NT2/D1 (cell line): ENCODE results near the gene POLR2L.

Source experiments
- DNase-seq: peaks from one replicate; pipeline ENCODE4 v3.0.0-alpha.2; 2011; ENCODE audit warnings: low read depth, low spot score
- H3K27me3 ChIP-seq: 2 replicates; pipeline ENCODE4 v1.6.0; 2011; ENCODE audit warnings: mild to moderate bottlenecking; ENCODE audit not compliant: insufficient read length, insufficient read depth
- H3K36me3 ChIP-seq: 2 replicates; pipeline ENCODE4 v1.6.1; 2011; ENCODE audit warnings: mild to moderate bottlenecking, low read length, mixed read lengths; ENCODE audit not compliant: insufficient read depth, insufficient read length
- H3K4me1 ChIP-seq: 2 replicates; pipeline ENCODE4 v1.5.1; 2011; ENCODE audit not compliant: insufficient read depth, insufficient read length
- H3K4me3 ChIP-seq: 2 replicates; pipeline ENCODE4 v1.5.1; 2011; ENCODE audit warnings: low read depth; ENCODE audit not compliant: insufficient read length
- H3K9ac ChIP-seq: 2 replicates; pipeline ENCODE4 v1.6.0; 2011; ENCODE audit warnings: low read depth; ENCODE audit not compliant: insufficient read length
- H3K9me3 ChIP-seq: 2 replicates; pipeline ENCODE4 v1.5.1; 2011; ENCODE audit warnings: mild to moderate bottlenecking, low read length; ENCODE audit not compliant: insufficient read depth
- SUZ12 ChIP-seq: IDR thresholded peaks from 2 replicates; pipeline ENCODE4 v1.6.1; 2011; ENCODE audit not compliant: insufficient read length, insufficient read depth; ENCODE audit errors: extremely low read depth
- YY1 ChIP-seq: IDR thresholded peaks from 2 replicates; pipeline ENCODE4 v1.6.1; 2011; ENCODE audit not compliant: insufficient read length, insufficient read depth
- ZNF274 ChIP-seq: IDR thresholded peaks from 2 replicates; pipeline ENCODE4 v1.6.1; 2011; ENCODE audit warnings: mild to moderate bottlenecking, low read depth, low read length

The POLR2L gene

GRCh38 chr11:863910-864827 lies 21.8 kb upstream of the POLR2L start:
- Histone ChIP-seq H3K27me3 (no peaks in the 10 kb centered on the region), H3K9ac (peak overlapping the region; percentile 85), H3K9me3 (no peaks in the 10 kb centered on the region), H3K4me3 (no peak overlapping the region), H3K36me3 (peaks cover 49% of the 10 kb centered on the region), H3K4me1 (peaks cover 60% of the 10 kb centered on the region)
- DNase-seq, result no peak
- TF ChIP-seq SUZ12 (no peak), ZNF274 (no peak), YY1 (no peak)

GRCh38 chr11:863023-863909 lies 20.9 kb upstream of the POLR2L start:
- no peaks in the 10 kb centered on the region for H3K27me3 ChIP-seq
- H3K4me3 ChIP-seq, result peak overlapping the region; percentile 43
- TF ChIP-seq ZNF274, result no peak
- no peak for TF ChIP-seq SUZ12
- no peak for TF ChIP-seq YY1
- peaks cover 40% of the 10 kb centered on the region for H3K36me3 ChIP-seq
- H3K4me1 ChIP-seq, result peaks cover 62% of the 10 kb centered on the region
- DNase-seq, result no peak
- H3K9ac ChIP-seq, result peak overlapping the region; percentile 85
- no peaks in the 10 kb centered on the region for H3K9me3 ChIP-seq

DNA sequence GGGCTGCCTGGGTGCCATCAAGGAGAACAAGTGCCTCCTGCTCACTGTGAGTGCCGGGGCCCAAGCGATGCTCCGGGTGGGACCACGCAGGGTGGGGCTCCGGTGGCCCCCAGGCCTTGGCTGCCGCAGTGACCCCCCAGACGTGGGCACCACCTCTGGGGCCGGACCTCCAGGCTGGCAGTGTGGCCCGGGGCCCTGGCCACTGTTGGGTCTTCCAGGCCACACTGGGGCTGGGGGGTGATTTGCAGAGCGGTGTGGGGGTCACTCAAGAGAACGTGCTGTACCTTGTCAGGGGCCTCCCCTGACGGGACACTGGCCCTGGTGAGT lies 20.3 kb upstream of the POLR2L start:
- Histone ChIP-seq H3K9ac (peak overlapping the region; percentile 85), H3K27me3 (no peaks in the 10 kb centered on the region), H3K4me3 (peak overlapping the region; percentile 43), H3K4me1 (peaks cover 64% of the 10 kb centered on the region), H3K9me3 (no peaks in the 10 kb centered on the region), H3K36me3 (peaks cover 38% of the 10 kb centered on the region)
- TF ChIP-seq SUZ12 (no peak), ZNF274 (no peak), YY1 (no peak)
- no peak for DNase-seq

- Histone ChIP-seq H3K4me1 (peaks cover 64% of the 10 kb centered on the region), H3K9ac (peak overlapping the region; percentile 85), H3K4me3 (peak overlapping the region; percentile 43)
These were observed 19.8 kb upstream of the POLR2L start for GRCh38 chr11:862081-862661.

GRCh38 chr11:861105-861479 lies 18.8 kb upstream of the POLR2L start:
- no peak overlapping the region for H3K4me3 ChIP-seq
- no peaks in the 10 kb centered on the region for H3K27me3 ChIP-seq
- TF ChIP-seq ZNF274 (no peak), YY1 (no peak)
- H3K36me3 ChIP-seq, result peaks cover 28% of the 10 kb centered on the region
- no peak for DNase-seq
- H3K9ac ChIP-seq, result no peak overlapping the region
- H3K4me1 ChIP-seq, result peaks cover 60% of the 10 kb centered on the region
- no peaks in the 10 kb centered on the region for H3K9me3 ChIP-seq

More at GRCh38 chr11:862081-862661, 19.8 kb upstream of the POLR2L start:
- Histone ChIP-seq H3K36me3 (peaks cover 33% of the 10 kb centered on the region), H3K27me3 (no peaks in the 10 kb centered on the region), H3K9me3 (no peaks in the 10 kb centered on the region)
- TF ChIP-seq ZNF274 (no peak), YY1 (no peak), SUZ12 (no peak)
- no peak for DNase-seq

DNA sequence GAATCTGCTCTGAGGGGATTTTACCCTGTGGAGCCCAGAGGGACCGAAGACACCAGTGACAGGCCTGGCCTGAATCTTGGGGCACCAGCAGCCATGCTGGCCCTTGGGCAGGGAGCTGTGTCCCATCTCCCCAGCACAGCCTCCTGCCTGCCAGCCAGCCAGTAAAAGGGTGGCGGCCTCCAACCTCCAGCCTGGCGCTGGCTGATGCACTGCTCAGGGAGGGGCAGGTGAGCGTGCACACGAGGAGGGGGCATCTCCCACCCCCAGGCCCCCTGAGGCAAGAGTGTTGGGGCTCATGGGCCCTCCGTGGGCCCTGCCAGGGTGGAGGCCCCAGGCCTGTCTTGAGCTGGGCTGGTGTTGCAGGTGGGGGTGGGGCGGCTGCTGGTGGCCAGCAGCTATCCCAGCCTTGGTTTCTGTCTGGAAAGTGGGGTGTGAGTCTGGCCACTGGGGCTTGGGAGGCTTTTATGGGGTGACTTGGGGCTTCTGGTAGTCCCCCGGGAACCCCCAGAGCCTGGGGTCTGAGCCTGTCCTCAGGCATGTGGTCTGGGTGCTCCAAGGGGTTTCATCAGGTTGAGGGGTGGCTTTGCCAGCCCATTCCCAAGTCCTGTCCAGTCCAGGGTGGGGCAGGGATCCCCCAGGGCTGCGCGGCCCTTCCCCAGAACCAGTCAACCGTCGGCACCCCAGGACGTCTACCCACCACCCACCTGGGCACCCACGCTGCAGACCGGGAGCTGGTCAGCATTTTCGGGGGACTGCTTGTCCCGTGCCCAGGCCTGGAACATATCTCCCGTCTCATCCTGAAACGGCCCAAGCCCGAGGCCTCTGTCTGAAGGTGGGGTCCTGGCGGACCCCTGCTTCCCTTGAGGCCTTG lies 18.1 kb upstream of the POLR2L start:
- TF ChIP-seq ZNF274 (no peak), SUZ12 (no peak), YY1 (no peak)
- H3K36me3 ChIP-seq, result peaks cover 28% of the 10 kb centered on the region
- peak overlapping the region; percentile 76 for H3K9ac ChIP-seq
- H3K27me3 ChIP-seq, result no peaks in the 10 kb centered on the region
- peaks cover 63% of the 10 kb centered on the region for H3K4me1 ChIP-seq
- no peak overlapping the region for H3K4me3 ChIP-seq
- no peak for DNase-seq
- H3K9me3 ChIP-seq, result no peaks in the 10 kb centered on the region
